Measurements from ENCODE around the gene ASB18.

Gene ASB18

DNA sequence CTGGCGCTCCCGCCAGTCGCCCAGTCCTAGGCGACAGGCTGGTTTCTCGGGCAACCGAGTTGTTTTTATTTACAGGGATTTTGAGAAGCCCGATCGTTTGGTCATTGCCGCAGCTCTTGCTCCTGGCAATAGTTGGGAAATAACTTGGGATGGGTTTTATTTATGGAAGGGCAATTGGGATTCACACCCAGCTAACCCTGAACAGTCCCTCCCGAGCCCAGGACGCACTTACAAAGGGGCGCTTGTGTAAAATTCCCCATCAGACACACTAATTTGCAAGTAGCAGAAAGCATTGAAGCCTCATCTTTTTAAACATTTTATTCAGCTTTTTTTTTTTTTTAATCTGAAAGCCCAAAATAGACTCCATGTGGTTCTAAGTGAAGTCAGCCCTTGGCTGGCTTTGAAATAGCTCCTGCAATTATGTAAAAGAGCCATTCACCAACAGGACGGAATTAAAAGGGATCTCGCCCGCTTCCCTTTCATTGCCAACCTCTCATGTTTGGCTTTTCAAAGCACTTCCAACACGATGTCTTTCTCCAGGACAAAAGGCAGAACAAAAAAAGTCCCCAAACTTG, 92.4 kb downstream of the ASB18 start:
- H3K4me1 ChIP-seq (ENCODE audit: low read length): no peaks in the 10 kb centered on the region
- H3K9ac ChIP-seq (ENCODE audit: low read length): no peak overlapping the region
- no peaks in the 10 kb centered on the region for H3K36me3 ChIP-seq (replicated peaks; ENCODE audit: insufficient read depth, low read length)
- no peaks in the 10 kb centered on the region for H4K20me1 ChIP-seq (ENCODE audit: insufficient read depth, low read length)
- H3K4me2 ChIP-seq (ENCODE audit: low read depth, low read length): no peak overlapping the region
- TF ChIP-seq EZH2phosphoT487 (IDR thresholded peaks at IDR 0.05; ENCODE audit: low read length) (no peak), EZH2 (optimal IDR thresholded peaks at IDR 0.05; ENCODE audit: low read depth, low read length) (no peak)
- no peak overlapping the region for H3K4me3 ChIP-seq (ENCODE audit: low read length)
- H3F3A ChIP-seq (ENCODE audit: insufficient read depth, low read length): no peaks in the 10 kb centered on the region
- no peak overlapping the region for H3K27ac ChIP-seq (ENCODE audit: low read length)
- H3K9me3 ChIP-seq (replicated peaks; ENCODE audit: insufficient read depth, low read length): no peaks in the 10 kb centered on the region
- DNase-seq: no peak
- no peak overlapping the region for H2AFZ ChIP-seq (ENCODE audit: low read length)
- H3K27me3 ChIP-seq (replicated peaks; ENCODE audit: insufficient read depth, low read length): peaks cover 58% of the 10 kb centered on the region
- H3K9me2 ChIP-seq (replicated peaks; ENCODE audit: insufficient read depth, low read length): no peaks in the 10 kb centered on the region
- H3K79me2 ChIP-seq (ENCODE audit: low read length): no peaks in the 10 kb centered on the region

DNA sequence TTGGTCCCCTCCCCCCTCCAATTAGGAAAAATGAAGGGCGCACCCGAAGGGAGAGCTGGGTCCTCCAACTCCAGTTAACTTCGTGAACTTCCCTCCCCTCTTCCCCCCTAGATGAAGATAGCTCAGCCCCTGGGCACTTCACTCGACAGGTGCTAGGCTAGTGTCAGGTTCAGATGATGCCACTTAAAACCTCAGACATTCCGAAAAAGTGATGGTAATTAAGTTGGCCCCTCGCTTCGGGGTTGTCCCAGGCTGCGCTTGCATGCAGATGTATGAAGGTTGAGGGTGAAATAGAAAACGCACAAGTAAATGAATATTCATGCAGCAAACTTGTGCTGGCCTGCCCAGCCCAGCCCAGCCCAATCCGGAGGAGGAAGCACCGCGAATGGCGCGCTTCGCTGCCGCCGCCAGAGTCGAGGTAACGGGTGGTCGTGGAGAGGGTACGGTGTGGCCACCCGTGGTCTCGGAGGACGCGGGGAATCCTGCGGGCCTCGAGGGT, 93.0 kb downstream of the ASB18 start:
- Histone ChIP-seq H3K27ac (ENCODE audit: low read length) (no peak overlapping the region), H3K27me3 (replicated peaks; ENCODE audit: insufficient read depth, low read length) (peaks cover 58% of the 10 kb centered on the region), H2AFZ (ENCODE audit: low read length) (no peak overlapping the region), H3K79me2 (ENCODE audit: low read length) (no peaks in the 10 kb centered on the region), H3K4me1 (ENCODE audit: low read length) (no peaks in the 10 kb centered on the region), H3K36me3 (replicated peaks; ENCODE audit: insufficient read depth, low read length) (no peaks in the 10 kb centered on the region), H3F3A (ENCODE audit: insufficient read depth, low read length) (no peaks in the 10 kb centered on the region), H3K9me3 (replicated peaks; ENCODE audit: insufficient read depth, low read length) (no peaks in the 10 kb centered on the region), H3K4me3 (ENCODE audit: low read length) (no peak overlapping the region), H3K4me2 (ENCODE audit: low read depth, low read length) (no peak overlapping the region), H3K9me2 (replicated peaks; ENCODE audit: insufficient read depth, low read length) (no peaks in the 10 kb centered on the region), H4K20me1 (ENCODE audit: insufficient read depth, low read length) (no peaks in the 10 kb centered on the region), H3K9ac (ENCODE audit: low read length) (no peak overlapping the region)
- TF ChIP-seq, protein P1, sequence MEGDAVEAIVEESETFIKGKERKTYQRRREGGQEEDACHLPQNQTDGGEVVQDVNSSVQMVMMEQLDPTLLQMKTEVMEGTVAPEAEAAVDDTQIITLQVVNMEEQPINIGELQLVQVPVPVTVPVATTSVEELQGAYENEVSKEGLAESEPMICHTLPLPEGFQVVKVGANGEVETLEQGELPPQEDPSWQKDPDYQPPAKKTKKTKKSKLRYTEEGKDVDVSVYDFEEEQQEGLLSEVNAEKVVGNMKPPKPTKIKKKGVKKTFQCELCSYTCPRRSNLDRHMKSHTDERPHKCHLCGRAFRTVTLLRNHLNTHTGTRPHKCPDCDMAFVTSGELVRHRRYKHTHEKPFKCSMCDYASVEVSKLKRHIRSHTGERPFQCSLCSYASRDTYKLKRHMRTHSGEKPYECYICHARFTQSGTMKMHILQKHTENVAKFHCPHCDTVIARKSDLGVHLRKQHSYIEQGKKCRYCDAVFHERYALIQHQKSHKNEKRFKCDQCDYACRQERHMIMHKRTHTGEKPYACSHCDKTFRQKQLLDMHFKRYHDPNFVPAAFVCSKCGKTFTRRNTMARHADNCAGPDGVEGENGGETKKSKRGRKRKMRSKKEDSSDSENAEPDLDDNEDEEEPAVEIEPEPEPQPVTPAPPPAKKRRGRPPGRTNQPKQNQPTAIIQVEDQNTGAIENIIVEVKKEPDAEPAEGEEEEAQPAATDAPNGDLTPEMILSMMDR (IDR thresholded peaks at IDR 0.05; ENCODE audit: low read length): no peak
- no peak for TF ChIP-seq EZH2phosphoT487 (IDR thresholded peaks at IDR 0.05; ENCODE audit: low read length)
- TF ChIP-seq EZH2 (optimal IDR thresholded peaks at IDR 0.05; ENCODE audit: low read depth, low read length): no peak
- DNase-seq: no peak

DNA sequence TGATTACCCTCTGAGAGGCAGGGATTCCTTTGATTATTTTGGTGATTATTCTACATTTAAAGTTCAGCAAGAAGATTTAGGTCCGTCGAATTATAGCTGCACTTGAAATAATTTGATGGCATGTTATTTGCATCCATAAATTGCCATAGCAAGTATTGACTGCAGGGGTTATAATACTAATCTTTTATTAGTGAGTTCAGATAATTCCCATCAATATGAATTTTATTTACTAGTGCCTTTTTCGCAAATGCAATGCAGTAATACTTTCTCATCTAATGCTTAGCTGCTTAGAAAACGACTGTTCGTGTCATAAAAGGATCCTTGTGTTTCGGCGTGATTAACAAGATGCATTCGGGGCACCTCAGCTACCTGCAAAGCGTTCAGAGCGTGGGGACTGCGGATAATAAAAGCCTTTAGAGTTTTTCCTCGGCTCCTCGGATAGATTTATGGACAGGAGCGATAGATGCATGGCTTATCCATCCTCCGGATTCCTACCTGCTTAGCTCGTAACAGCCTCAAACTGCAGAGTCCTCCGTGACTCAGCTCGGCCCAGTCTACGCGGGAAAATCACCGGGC, 93.5 kb downstream of the ASB18 start:
- DNase-seq: no peak
- no peak overlapping the region for H3K27ac ChIP-seq (ENCODE audit: low read length)
- H3F3A ChIP-seq (ENCODE audit: insufficient read depth, low read length): no peaks in the 10 kb centered on the region
- no peaks in the 10 kb centered on the region for H4K20me1 ChIP-seq (ENCODE audit: insufficient read depth, low read length)
- H3K4me1 ChIP-seq (ENCODE audit: low read length): no peaks in the 10 kb centered on the region
- no peaks in the 10 kb centered on the region for H3K9me3 ChIP-seq (replicated peaks; ENCODE audit: insufficient read depth, low read length)
- no peaks in the 10 kb centered on the region for H3K79me2 ChIP-seq (ENCODE audit: low read length)
- no peak overlapping the region for H3K9ac ChIP-seq (ENCODE audit: low read length)
- TF ChIP-seq EZH2 (optimal IDR thresholded peaks at IDR 0.05; ENCODE audit: low read depth, low read length) (no peak), EZH2phosphoT487 (IDR thresholded peaks at IDR 0.05; ENCODE audit: low read length) (no peak)
- TF ChIP-seq, protein P1 (IDR thresholded peaks at IDR 0.05; ENCODE audit: low read length): no peak
- H3K4me2 ChIP-seq (ENCODE audit: low read depth, low read length): no peak overlapping the region
- peaks cover 57% of the 10 kb centered on the region for H3K27me3 ChIP-seq (replicated peaks; ENCODE audit: insufficient read depth, low read length)
- H2AFZ ChIP-seq (ENCODE audit: low read length): no peak overlapping the region
- H3K9me2 ChIP-seq (replicated peaks; ENCODE audit: insufficient read depth, low read length): no peaks in the 10 kb centered on the region
- H3K36me3 ChIP-seq (replicated peaks; ENCODE audit: insufficient read depth, low read length): no peaks in the 10 kb centered on the region
- no peak overlapping the region for H3K4me3 ChIP-seq (ENCODE audit: low read length)
